GM19397 (cell line): ENCODE measurements around the gene LENG8.
"Not testable (repeated sequence)": the region's sequence is repeated elsewhere in the genome, so short reads cannot be mapped to it uniquely, and the experiment has no call there.

Source experiments
- ATAC-seq: cut with Tn5 transposase; IDR thresholded peaks from one replicate; pipeline ENCODE4 v1.9.1; 2021; ENCODE audit warnings: mild to moderate bottlenecking, moderate library complexity; ENCODE audit not compliant: unreplicated experiment

The LENG8 gene

DNA sequence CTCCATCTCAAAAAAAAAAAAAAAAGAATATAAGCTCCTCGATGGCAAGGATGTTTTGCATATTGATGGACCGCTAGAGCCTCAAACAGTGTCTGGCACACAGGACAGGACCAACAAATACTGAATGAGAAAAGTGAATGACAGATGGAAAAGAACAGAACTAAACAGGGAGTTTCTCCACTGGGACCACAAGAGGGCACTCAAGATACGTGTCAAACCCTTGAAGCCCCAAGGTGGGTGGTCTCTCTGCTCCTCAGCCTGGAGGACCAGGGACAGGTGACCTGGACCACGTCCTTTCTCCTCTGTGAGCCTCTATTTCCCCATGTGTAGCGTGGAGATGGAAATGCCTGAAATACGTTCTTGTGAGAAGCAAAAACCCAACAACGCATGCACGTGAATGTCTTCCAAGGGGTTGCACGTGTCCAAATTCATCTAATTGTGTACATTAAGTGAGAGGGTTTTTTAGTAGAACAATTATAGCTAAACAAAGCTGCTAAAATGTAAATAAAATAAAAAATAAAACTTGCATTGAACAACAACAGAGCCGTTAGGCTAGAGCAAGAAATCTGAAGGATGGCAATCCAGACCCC is 29.8 kb downstream of the LENG8 start:
- no peak for ATAC-seq

DNA sequence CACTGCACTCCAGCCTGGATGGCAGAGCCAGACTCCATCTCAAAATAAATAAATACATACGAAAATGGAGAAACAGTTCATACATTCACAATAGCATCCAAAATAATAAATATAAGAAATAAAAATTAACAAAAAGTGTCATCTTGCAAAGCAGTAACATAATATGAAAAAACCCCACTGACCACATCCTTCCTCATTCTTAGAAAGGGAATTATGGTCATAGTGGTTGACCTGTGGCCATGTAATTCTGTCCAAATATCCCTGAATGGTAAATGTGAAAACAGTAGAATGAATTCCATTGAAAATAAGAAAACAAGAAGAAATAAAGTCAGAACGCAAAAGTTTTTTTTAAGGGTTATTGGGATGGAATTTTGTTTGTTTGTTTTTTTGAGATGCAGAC is 31.1 kb downstream of the LENG8 start:
- no peak for ATAC-seq

DNA sequence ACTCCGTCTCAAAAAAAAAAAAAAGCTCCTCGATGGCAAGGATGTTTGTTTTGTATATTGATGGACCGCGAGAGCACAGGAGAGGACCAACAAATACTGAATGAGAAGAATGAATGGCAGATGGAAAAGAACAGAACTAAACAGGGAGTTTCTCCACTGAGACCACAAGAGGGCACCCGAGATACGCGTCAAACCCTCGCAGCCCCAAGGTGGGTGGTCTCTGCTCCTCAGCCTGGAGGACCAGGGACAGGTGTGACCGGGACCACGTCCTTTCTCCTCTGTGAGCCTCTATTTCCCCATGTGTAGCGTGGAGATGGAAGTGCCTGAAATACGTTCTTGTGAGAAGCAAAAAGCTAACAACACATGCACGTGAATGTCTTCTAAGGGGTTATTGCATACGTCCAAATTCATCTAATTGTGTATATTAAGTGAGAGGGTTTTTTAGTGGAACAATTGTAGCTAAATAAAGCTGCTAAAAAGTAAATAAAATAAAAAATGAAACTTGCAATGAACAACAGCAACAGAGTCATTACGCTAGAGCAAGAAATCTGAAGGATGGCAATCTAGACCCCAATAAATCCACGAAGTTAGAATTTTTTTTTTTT is 32.4 kb downstream of the LENG8 start:
- ATAC-seq = no peak

DNA sequence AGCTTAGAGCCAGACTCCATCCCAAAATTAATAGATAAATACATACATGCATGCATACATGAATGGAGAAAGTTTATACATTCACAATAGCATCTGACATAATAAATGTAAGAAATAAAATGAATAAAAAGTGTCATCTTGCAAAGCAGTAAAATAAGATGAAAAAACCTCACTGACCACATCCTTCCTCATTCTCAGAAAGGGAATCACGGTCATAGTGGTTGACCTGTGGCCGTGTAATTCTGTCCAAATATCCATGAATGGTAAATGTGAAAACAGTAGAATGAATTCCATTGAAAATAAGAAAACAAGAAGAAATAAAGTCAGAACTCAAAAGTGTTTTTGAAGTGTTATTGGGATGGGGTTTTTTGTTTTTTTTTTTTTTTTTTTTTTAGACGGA is 33.9 kb downstream of the LENG8 start:
- ATAC-seq = no peak

DNA sequence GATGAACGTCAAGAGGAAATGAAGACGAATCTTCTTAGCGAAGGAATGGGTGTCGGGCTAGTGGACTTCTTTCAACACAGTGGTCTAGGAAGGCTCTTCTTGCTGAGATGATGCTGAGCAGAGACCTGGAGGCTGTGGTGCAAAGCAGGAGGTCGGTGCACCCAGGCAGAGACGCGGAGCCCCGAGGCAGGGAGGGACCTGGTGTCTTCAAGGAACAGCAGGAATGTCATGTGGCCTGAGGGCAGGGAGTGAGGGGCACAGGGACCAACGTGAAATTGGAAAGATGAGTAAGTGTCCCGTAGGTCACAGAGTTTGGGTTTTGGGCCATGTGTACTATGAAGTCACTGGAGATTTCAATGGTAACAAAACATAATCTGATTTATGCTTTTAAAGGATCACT is 35.5 kb downstream of the LENG8 start:
- ATAC-seq = no peak

DNA sequence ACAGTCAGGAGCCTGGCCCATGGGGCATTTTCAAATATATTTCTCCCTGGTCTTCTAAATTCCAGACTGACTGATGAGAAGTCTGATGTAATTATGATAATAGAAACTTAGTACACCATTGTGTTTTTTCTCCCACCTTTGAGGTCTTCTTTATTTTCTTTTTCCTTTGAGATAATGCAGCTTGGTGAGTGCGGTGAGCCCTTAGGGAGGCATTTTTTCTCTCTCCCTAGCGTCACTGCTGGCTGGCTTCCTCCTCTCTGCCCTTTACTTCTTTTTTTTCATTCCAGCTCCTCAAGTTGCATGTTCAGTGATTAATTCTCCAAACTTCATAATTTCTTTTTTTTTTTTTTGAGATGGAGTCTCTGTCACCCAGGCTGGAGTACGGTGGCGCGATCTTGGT is 36.9 kb downstream of the LENG8 start:
- ATAC-seq = no peak

DNA sequence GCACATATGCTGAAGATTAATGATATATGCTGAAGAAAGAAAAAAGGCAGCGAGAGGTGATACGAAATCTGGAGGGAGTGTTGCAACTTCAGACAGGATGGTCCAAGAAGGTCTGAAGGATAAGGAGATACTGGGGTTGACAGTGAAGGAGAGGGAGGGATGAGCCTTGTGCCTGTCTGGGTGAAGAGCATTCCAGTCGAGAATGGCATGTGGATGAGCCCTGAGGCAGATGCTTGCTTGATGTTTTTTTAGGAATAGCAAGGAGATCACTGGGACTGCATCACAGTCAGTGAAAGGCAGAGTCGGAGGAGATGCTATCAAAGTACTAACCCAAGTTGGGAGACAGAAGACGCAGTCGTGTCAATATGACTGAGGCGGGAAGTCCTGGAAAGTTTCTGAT is 40.3 kb downstream of the LENG8 start:
- ATAC-seq = no peak

DNA sequence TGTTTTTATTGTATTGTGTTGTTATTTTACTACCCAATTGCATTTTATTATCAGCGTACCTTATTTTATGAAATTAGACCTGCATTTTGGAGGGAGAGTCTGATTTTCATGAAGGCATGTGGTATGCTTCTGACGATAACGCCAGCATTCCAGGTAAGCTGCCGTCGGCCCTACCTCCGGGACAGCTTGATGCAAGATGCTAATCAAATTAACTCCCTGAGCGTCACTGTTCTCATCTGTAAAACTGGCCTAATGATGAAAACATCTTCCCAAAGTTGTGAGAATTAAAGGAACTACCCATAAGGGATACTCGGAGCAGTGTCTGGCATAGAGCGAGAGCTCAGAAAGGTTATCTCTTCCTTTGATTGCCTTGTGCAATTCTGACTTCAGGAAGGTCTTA is 40.8 kb downstream of the LENG8 start:
- no peak for ATAC-seq

DNA sequence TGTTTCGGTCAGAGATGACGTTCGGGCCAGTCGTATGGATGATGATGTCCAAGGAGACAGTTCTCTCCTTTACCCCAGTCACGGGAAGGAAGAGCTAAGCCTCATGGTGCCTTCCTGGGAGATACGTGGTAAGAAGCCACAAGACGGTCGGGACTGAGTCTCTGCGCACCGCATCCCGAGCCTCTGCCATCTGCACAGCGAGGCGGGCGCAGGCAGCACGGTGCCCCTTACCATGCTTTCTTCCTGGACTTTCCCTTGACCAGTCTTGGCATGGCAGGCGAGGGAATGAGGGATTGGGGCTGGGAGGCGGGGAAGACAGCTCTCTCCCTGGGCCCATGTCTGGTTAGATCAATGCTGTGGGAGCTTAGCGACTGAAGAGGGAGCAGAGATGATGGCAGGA is 43.6 kb downstream of the LENG8 start:
- no peak for ATAC-seq

DNA sequence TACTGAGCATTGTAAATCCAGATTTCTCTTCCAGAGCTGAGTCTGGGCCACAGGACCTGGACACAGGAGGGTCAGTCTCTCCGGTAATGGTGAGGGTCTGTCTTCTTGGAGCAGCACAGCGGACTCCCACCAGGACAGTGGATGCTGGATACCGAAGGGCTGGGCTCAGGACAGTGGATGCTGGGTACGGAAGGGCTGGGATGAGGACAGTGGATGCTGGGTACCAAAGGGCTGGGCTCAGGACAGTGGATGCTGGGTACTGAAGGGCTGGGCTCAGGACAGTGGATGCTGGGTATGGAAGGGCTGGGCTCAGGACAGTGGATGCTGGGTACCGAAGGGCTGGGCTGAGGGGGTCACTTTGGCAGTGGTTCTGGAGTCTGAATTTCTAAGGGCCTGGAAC is 44.1 kb downstream of the LENG8 start:
- ATAC-seq = not testable (repeated sequence)

DNA sequence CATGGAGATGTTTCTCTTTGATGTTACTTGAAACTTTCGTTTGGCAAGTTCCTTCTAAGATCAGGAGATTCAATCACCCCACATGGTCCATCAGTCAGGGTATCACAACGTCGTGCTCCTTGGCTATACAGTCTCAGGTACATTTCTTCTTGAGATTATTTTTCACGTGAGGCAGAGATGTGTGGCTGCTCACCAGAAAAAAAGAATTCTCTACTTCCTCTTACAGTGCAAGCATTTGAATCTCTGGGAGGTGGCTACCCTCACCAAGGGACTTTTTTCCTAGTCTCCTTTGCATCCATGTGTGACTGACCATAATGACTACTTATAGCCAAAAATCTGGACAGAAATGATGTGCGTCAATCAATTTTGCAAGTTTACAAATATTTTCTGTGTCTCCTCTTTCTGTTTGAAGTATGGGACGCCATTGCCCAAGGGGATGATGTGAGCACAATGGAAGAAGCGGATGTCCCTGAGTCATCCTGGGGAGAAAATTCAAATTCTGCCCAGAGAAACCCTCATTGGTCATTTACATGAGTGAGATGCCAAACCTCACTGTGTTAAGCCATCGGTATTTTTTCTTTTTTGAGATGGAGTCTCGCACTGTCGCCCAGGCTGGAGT is 45.1 kb downstream of the LENG8 start:
- ATAC-seq = no peak

DNA sequence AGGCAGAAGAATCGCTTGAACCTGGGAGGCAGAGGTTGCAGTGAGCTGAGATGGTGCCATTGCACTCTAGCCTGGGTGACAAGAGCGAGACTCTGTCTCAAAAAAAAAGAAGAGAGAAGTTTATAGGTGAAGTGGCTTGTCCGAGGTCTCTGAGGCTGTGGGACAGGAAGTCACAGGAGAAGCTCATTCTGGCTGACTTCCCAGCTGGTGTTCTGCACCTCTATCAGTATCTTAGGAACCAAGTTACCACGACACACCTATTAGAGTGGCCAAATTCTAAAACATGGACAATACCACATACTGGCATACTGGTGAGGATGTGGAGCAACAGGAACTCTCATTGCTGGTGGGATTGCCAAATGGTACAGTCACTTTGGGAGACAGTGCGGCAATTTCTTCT is 46.3 kb downstream of the LENG8 start:
- not testable (repeated sequence) for ATAC-seq

DNA sequence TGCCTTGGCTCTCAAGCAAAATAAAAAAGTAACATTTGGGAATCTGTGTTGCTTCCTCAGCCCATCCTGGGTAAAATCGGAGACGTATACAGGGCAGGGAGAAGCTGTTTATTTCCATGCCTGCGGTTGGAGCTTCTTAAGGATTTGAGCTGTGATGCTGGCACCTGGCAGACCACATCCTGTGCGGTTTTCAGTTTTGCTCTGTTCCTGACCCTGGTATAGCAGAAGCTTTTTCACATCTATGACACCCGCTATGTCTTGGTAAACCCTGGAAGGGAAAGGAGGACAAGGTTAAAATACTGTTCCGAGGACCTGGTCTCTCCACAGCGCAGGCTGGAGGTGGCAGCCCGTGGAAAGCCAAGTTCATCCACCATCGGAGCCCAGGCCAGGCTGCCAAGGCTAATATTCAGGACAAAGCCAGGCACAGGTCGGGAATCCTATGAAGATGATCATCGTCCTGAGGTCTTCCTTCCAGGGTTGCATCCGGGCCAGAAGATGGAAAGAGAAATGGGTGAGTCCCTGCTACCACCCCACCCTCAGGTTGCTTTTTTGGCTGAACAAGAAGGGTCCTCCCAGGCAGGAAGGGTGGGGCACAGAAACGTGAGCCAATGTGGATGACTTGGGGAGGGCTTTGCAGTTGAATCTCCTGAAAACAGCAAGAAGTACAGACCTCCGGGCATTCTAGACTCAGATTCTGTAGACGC is 48.9 kb downstream of the LENG8 start:
- not testable (repeated sequence) for ATAC-seq

DNA sequence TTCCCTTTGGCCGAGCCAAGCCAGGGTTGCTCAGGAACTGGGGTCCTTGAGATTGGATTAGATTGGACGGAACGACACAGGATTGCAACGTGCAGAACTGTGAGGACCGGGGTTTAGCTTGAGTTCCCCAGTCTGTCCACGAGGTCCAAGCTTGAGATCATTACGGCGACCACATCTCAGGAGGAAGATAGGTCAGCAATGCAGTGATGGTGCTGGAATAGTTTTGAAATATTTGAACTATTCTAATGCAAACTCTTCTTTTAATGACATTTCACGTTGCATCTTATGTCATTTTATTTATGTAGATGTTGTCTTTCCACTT is 49.4 kb downstream of the LENG8 start:
- not testable (repeated sequence) for ATAC-seq

DNA sequence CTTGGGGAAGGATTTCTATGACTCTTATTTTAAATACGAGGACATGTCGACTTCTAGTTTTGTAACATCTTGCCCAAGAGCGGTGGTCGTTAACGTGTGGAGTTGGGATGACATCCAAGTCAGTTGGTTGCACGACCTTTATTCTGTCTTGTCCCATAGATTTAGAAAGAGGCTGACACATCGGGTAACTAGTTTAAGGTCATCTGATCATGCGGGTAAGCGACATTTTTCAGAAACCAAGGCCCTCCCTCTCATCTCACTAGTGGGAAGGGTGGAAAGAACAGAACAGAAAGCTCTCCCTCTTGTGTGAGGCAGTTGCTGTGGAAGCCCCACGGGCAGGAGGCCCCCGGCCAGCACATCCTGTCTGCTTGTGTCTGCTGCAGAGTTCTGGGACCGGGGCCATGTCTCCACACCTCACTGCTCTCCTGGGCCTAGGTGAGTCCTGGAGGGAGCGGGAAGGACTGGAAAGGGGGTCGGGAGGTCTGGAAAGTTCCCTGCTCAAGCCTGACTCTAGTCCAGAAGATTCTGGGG is 53.6 kb downstream of the LENG8 start, which contains the start of gene LAIR2:
LAIR2 (plus strand) TSS at position 314 of the 531 bp plus-strand sequence; CDS start at position 402, 88 bp downstream.
- no peak for ATAC-seq

DNA sequence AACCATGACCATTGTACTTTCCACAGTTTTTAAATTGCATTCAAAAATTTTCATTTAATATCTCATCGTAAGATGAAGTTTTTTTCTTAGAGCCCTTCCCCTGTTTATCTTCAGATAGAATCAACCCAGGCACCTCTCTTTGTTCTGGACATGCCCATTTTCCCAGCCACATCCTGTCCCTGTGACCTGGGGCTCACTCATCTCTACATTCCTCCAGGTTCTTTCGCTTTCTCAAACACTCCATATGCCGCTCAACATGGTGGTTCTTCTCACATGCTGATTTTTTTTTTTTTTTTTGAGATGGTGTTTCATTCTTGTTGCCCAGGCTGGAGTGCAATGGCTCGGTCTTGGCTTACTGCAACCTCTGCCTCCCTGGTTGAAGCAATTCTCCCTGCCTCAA is 56.5 kb downstream of the LENG8 start:
- ATAC-seq = not testable (repeated sequence)

DNA sequence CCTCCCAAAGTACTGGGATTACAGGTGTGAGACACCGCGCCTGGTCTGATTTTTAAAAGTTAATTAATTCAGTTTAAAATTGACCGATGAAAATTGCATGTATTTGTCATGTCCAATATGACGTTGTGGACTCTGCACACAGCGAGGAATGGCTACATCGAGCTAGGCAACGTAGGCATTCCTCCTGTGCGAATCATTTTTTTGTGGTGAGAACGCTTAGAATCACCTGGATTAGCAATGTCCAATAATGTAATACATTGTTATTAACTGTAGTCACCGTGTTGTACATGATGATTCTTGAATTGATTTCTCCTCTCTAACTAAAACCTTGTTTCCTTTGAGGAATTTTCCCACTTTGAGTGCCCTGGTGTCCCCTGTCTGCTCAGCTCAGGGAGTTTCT is 57.1 kb downstream of the LENG8 start:
- ATAC-seq = no peak

DNA sequence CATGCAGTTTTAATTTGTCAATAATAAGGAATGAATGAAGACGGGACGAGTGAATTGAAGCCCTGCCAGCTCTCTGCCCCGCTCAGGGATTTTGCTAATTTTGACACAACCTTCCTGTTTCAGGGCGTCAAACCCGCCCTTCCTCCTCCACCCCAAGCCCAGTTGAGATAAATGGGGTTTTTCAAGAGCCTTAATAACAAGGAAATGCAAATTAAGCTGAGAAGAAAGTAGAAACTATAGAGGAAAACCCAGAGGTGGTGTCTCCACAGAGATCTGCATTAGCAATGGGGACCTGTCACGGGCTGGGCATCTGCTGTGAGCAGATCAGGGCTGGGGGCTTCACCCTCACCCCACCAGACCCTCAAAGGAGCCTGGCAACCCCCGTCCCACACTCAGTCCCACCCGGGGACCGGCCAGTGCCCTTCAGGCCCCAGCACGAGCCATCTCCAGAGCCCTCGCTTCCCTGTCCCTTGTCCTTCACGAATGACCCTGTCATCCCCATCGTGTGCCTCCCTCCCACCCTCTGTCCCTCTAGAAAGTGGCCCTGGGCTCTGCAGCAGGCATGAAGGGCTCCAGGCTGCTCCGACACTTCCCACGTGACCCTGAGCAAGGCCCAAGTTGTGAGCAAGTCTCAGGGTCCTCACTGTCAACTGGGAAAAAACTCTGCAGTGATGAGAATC is 58.2 kb downstream of the LENG8 start:
- ATAC-seq = not testable (repeated sequence)

DNA sequence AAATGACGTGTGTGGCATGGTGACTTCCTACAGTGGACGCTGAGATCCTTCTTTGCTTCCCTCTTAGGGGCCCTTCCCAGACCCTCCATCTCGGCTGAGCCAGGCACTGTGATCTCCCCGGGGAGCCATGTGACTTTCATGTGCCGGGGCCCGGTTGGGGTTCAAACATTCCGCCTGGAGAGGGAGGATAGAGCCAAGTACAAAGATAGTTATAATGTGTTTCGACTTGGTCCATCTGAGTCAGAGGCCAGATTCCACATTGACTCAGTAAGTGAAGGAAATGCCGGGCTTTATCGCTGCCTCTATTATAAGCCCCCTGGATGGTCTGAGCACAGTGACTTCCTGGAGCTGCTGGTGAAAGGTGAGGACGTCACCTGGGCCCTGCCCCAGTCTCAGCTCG is 58.8 kb downstream of the LENG8 start:
- no peak for ATAC-seq

DNA sequence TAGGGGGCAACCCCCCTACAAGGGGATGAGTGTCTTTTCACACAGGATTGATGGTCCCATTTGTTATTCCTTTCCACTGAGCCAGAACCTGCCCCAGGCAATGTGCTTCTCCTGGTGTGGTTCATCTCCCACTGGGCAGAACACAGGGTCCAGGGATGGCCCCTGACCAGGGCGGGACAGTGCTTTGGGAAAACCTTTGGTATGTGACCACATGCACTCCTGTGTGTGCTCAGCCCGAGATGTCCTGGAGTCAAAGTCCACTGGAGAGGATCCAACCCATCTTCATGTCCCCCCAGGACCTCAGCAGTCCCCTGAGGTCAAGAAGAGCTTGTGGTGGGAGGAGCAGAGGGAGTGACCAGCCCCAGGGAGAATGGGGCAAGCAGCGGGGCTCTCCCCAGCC is 59.5 kb downstream of the LENG8 start:
- not testable (repeated sequence) for ATAC-seq
